H1 (cell line): Measurements from ENCODE around the gene GNB3. TPM values are rescaled to one million over a fixed set of nuclear protein-coding genes. Genes with fewer than 3 reads are reported as not detected.
"Not testable (repeated sequence)": the region's sequence is repeated elsewhere in the genome, so short reads cannot be mapped to it uniquely, and the experiment has no call there.

Source experiments
- CTCF ChIA-PET: fragments of 300-600 bp; sonication (Branson Sonifier 250); formaldehyde crosslinking; loops from one replicate; lab custom pipeline; 2021; ENCODE audit not compliant: partially characterized antibody; lab: Charles Lee
- POLR2A ChIA-PET: fragments of 300-600 bp; sonication (Branson Sonifier 250); formaldehyde crosslinking; loops from one replicate; lab custom pipeline; 2021; ENCODE audit warnings: inconsistent platforms; ENCODE audit not compliant: partially characterized antibody; lab: Charles Lee
- DNase-seq, 2 experiments: peaks; one replicate each; pipeline versions ENCODE4 v3.0.0 to v3.0.0-alpha.2; 2010 to 2022; ENCODE audit warnings: low spot score in 2 of 2, low read depth in 1 of 2, mixed read lengths in 1 of 2
- FAIRE-seq: peaks from 2 replicates; lab custom pipeline; 2011; peaks lifted over from hg19 to GRCh38; lab: Jason Lieb, UNC
- H2AFZ ChIP-seq: 2 replicates; pipeline ENCODE4 v1.8.1; 2012; ENCODE audit warnings: low read length, inconsistent platforms
- H2AK5ac ChIP-seq: 2 replicates; pipeline ENCODE4 v1.6.1; 2013; ENCODE audit warnings: low read depth, low read length
- H2BK120ac ChIP-seq: replicated peaks from 2 replicates; pipeline ENCODE3; 2013; ENCODE audit warnings: low read depth, low read length, inconsistent platforms
- H2BK12ac ChIP-seq: 2 replicates; pipeline ENCODE4 v1.6.1; 2013; ENCODE audit warnings: low read depth, low read length
- H2BK15ac ChIP-seq: 2 replicates; pipeline ENCODE4 v1.6.1; 2013; ENCODE audit warnings: low read length
- H2BK20ac ChIP-seq: 2 replicates; pipeline ENCODE4 v1.6.1; 2013; ENCODE audit warnings: low read length
- H2BK5ac ChIP-seq: 2 replicates; pipeline ENCODE4 v1.6.1; 2013; ENCODE audit warnings: low read depth, low read length
- H3K14ac ChIP-seq: 2 replicates; pipeline ENCODE4 v1.6.1; 2013; ENCODE audit warnings: inconsistent platforms; ENCODE audit not compliant: insufficient read length
- H3K18ac ChIP-seq: 2 replicates; pipeline ENCODE4 v1.6.1; 2013; ENCODE audit warnings: low read length; ENCODE audit errors: extremely low read depth
- H3K23ac ChIP-seq: 2 replicates; pipeline ENCODE4 v1.6.1; 2013; ENCODE audit warnings: inconsistent platforms; ENCODE audit not compliant: insufficient read length
- H3K23me2 ChIP-seq: 2 replicates; pipeline ENCODE4 v1.6.1; 2013; ENCODE audit warnings: low read depth, low read length
- H3K27ac ChIP-seq: 2 replicates; pipeline ENCODE4 v1.6.1; 2011; ENCODE audit warnings: low read depth, low read length, inconsistent platforms
- H3K27me3 ChIP-seq, 4 experiments: replicated peaks in 1 of 4; 1 replicate in 1 of 4; 2 replicates in 3 of 4; pipeline versions ENCODE4 v1.6.1 to v1.8.1; 2011 to 2013; ENCODE audit warnings: low read length in 3 of 4, mild to moderate bottlenecking in 3 of 4, inconsistent platforms in 2 of 4, mixed read lengths in 2 of 4, moderate library complexity in 1 of 4; ENCODE audit not compliant: control insufficient read depth in 3 of 4, insufficient read depth in 3 of 4; ENCODE audit errors: extremely low read depth in 1 of 4
- H3K36me3 ChIP-seq, 4 experiments: 2 replicates each; pipeline versions ENCODE4 v1.6.1 to v1.8.1; 2011 to 2013; ENCODE audit warnings: mild to moderate bottlenecking in 4 of 4, low read length in 3 of 4, moderate library complexity in 2 of 4, control low read depth in 1 of 4, inconsistent platforms in 1 of 4; ENCODE audit not compliant: insufficient read depth in 4 of 4, control insufficient read depth in 2 of 4
- H3K4ac ChIP-seq: replicated peaks from 2 replicates; pipeline ENCODE3; 2013; ENCODE audit warnings: low read length, low read depth, mixed read lengths, inconsistent platforms; ENCODE audit not compliant: insufficient read length
- H3K4me1 ChIP-seq, 4 experiments: replicated peaks in 1 of 4; 1 replicate in 1 of 4; 2 replicates in 3 of 4; pipeline versions ENCODE4 v1.6.1 to v1.8.1; 2011 to 2013; ENCODE audit warnings: low read length in 3 of 4, inconsistent platforms in 2 of 4, mixed read lengths in 1 of 4; ENCODE audit not compliant: insufficient read depth in 4 of 4, control insufficient read depth in 3 of 4
- H3K4me2 ChIP-seq, 2 experiments: 2 replicates each; pipeline versions ENCODE4 v1.6.1 to v1.8.1; 2011 to 2013; ENCODE audit warnings: low read depth in 2 of 2, low read length in 2 of 2, control low read depth in 1 of 2, inconsistent platforms in 1 of 2, mild to moderate bottlenecking in 1 of 2; ENCODE audit not compliant: insufficient read depth in 1 of 2
- H3K4me3 ChIP-seq, 4 experiments: fragments of 200-600, 300-600 bp in 1 of 4; sonication (generic), shearing (Covaris generic), sonication (Bioruptor Twin) in 1 of 4; 2 replicates each; pipeline versions ENCODE4 v1.5.1 to v1.8.1; 2011 to 2016; ENCODE audit warnings: low read length in 4 of 4, low read depth in 3 of 4, control low read depth in 2 of 4, inconsistent platforms in 2 of 4, mild to moderate bottlenecking in 2 of 4, mixed read lengths in 1 of 4, moderate library complexity in 1 of 4; ENCODE audit not compliant: insufficient read depth in 2 of 4; ENCODE audit errors: extremely low read depth in 1 of 4
- H3K56ac ChIP-seq: replicated peaks from 2 replicates; pipeline ENCODE3; 2013; ENCODE audit warnings: low read depth, mild to moderate bottlenecking, mixed read lengths, low read length, inconsistent platforms; ENCODE audit not compliant: insufficient read length
- H3K79me1 ChIP-seq: 2 replicates; pipeline ENCODE4 v1.6.1; 2013; ENCODE audit warnings: low read depth, low read length, control low read depth
- H3K79me2 ChIP-seq, 2 experiments: 2 replicates each; pipeline versions ENCODE4 v1.6.1 to v1.8.1; 2012 to 2013; ENCODE audit warnings: low read length in 2 of 2, mild to moderate bottlenecking in 2 of 2, inconsistent platforms in 1 of 2; ENCODE audit not compliant: insufficient read depth in 2 of 2, control insufficient read depth in 1 of 2
- H3K9ac ChIP-seq, 4 experiments: replicated peaks in 1 of 4; 1 replicate in 1 of 4; 2 replicates in 3 of 4; pipeline versions ENCODE4 v1.6.1 to v1.8.1; 2011 to 2013; ENCODE audit warnings: low read depth in 3 of 4, low read length in 3 of 4, control low read depth in 2 of 4, mild to moderate bottlenecking in 2 of 4, moderate library complexity in 2 of 4, inconsistent platforms in 1 of 4; ENCODE audit errors: extremely low read depth in 1 of 4
- H3K9me3 ChIP-seq, 2 experiments: 2 replicates each; pipeline versions ENCODE4 v1.6.1 to v1.8.1; 2012 to 2013; ENCODE audit warnings: mild to moderate bottlenecking in 2 of 2, moderate library complexity in 2 of 2, control low read depth in 1 of 2, inconsistent platforms in 1 of 2, low read depth in 1 of 2, low read length in 1 of 2, mixed read lengths in 1 of 2; ENCODE audit not compliant: insufficient read depth in 2 of 2
- H4K20me1 ChIP-seq, 2 experiments: replicated peaks in 1 of 2; 2 replicates each; pipeline versions ENCODE3 to v1.8.1; 2011 to 2013; ENCODE audit warnings: inconsistent platforms in 2 of 2, low read length in 2 of 2, mild to moderate bottlenecking in 1 of 2; ENCODE audit not compliant: insufficient read depth in 2 of 2, control insufficient read depth in 1 of 2
- H4K5ac ChIP-seq: 2 replicates; pipeline ENCODE4 v1.6.1; 2013; ENCODE audit warnings: low read length, low read depth, mixed read lengths, inconsistent platforms; ENCODE audit not compliant: insufficient read length
- H4K8ac ChIP-seq: 2 replicates; pipeline ENCODE4 v1.8.0; 2013; ENCODE audit warnings: mild to moderate bottlenecking, moderate library complexity, low read length, inconsistent platforms; ENCODE audit not compliant: insufficient read depth; ENCODE audit errors: extremely low read depth
- H4K91ac ChIP-seq: replicated peaks from 2 replicates; pipeline ENCODE3; 2013; ENCODE audit warnings: low read length, mixed read lengths, inconsistent platforms; ENCODE audit not compliant: insufficient read length
- BACH1 ChIP-seq: IDR thresholded peaks from 2 replicates; pipeline ENCODE4 v1.6.1; 2012; ENCODE audit warnings: low read length, improper control_type of control experiment
- GABPA ChIP-seq: IDR thresholded peaks from 2 replicates; pipeline ENCODE4 v1.6.1; 2011; ENCODE audit warnings: mild to moderate bottlenecking, low read length, moderate library complexity, borderline replicate concordance; ENCODE audit not compliant: insufficient read depth
- KDM4A ChIP-seq: IDR thresholded peaks from one replicate; pipeline ENCODE4 v1.7.1; 2012; ENCODE audit warnings: low read depth, mild to moderate bottlenecking, moderate library complexity, low read length, inconsistent platforms; ENCODE audit not compliant: severe bottlenecking
- SRF ChIP-seq: IDR thresholded peaks from 2 replicates; pipeline ENCODE4 v1.6.1; 2011; ENCODE audit warnings: mild to moderate bottlenecking, low read depth, low read length, moderate library complexity
- WGBS, 2 experiments: shearing (Covaris generic) in 1 of 2; methylation state at CpG; one replicate each; pipeline versions ENCODE4 v1.1.6 to v1.1.7; 2013 to 2015; ENCODE audit warnings: low lambda C conversion rate in 2 of 2, mixed read lengths in 2 of 2, inconsistent platforms in 1 of 2, low coverage in 1 of 2, missing lambda C conversion rate in 1 of 2; ENCODE audit not compliant: insufficient replicate concordance in 2 of 2, insufficient coverage in 1 of 2, insufficient read length in 1 of 2; ENCODE audit errors: extremely low coverage in 1 of 2, missing lambda C conversion rate in 1 of 2; 5-methylcytosine and 5-hydroxymethylcytosine counted together
- polyA plus RNA-seq, 7 experiments: library from polyadenylated mRNA; depleted of rRNA in 3 of 7; stranded (reverse) in 5 of 7; unstranded in 2 of 7; fragments of >200 nt in 5 of 7; fragments of 200-250 nt in 2 of 7; gene quantifications; 1 replicate in 5 of 7; 2 replicates in 1 of 7; 4 replicates in 1 of 7; pipeline versions ENCODE4 v1.2.1 to v1.2.3, GENCODE V29; 2011 to 2013; ENCODE audit warnings: missing spikeins in 2 of 7, mixed read lengths in 2 of 7
- total RNA-seq: library from RNA; stranded (reverse); fragmentation: NEBNext Ultra II Directional; extraction: Animal tissue kit (Norgen Biotek cat#: 25700); gene quantifications from 2 replicates; pipeline ENCODE4 v1.2.1, GENCODE V29; 2021

The GNB3 gene
- total and polyA plus RNA-seq, 2 of the 8 experiments (the other 6 are each of a cell fraction or from before 2014, with no cell fraction given): 9.9 TPM

- TF ChIP-seq KDM4A (no peak), BACH1 (no peak), SRF (no peak), GABPA (no peak)
Observed at GRCh38 chr12:6884539-6884938, 43.8 kb downstream of the GNB3 start (continued).

DNA sequence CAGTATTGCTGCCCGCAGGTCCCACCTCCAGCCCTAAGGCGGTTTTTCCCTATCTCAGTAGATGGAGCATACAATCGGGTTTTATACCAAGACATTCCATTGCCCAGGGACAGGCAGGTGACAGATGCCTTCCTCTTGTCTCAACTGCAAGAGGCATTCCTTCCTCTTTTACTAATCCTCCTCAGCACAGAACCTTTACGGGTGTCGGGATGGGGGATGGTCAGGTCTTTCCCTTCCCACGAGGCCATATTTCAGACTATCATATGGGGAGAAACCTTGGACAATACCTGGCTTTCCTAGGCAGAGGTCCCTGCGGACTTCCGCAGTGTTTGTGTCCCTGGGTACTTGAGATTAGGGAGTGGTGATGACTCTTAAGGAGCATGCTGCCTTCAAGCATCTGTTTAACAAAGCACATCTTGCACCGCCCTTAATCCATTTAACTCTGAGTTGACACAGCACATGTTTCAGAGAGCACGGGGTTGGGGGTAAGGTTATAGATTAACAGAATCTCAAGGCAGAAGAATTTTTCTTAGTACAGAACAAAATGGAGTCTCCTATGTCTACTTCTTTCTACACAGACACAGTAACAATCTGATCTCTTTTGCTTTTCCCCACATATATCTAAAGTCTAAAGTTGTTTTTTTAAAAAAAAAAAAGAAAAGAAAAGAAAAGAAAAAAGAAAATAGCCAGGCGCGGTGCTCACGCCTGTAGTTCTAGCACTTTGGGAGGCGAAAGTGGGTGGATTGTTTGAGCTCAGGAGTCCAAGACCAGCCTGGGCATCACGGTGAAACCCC is 45.7 kb downstream of the GNB3 start:
- H3K79me2 ChIP-seq, H3K56ac ChIP-seq, H2AK5ac ChIP-seq, H2BK20ac ChIP-seq, H3K23ac ChIP-seq, H3K9ac ChIP-seq, H3K9me3 ChIP-seq, H2AFZ ChIP-seq, H4K8ac ChIP-seq, FAIRE-seq, H2BK12ac ChIP-seq, H3K4ac ChIP-seq, H3K23me2 ChIP-seq, H2BK15ac ChIP-seq, H3K27me3 ChIP-seq, DNase-seq, H4K20me1 ChIP-seq, H4K91ac ChIP-seq, H3K27ac ChIP-seq, H3K79me1 ChIP-seq, H3K14ac ChIP-seq, H2BK120ac ChIP-seq, H3K4me3 ChIP-seq: not testable (repeated sequence)
- POLR2A ChIA-PET: interaction anchor here (0.6 to 7.8 kb wide), 9 partner anchors 14 to 82 kb away, joined by 3 to 86 read pairs (median 4); partner anchors contain the start of genes C12orf57, ENO2, RNU7-1 and SPSB2
- CTCF ChIA-PET: interaction anchor here (1.4 to 3.1 kb wide), 3 partner anchors 10 to 15 kb away, joined by 4 to 18 read pairs (median 18); partner anchors contain the start of gene SPSB2
- 54% methylated on average over 10 of the region's 15 CpGs; no CpG with 5 or more reads in 1 of the 2 experiments for WGBS, 2 experiments
- Histone ChIP-seq H3K18ac (peak overlapping the region; percentile 60), H3K36me3 (peaks cover 0 to 20% (median 1%) of the 10 kb centered on the region in 4 experiments; a peak in 4 of 8 replicates), H3K4me1 (peaks cover 2 to 13% (median 8%) of the 10 kb centered on the region in 4 experiments; a peak in 6 of 7 replicates), H2BK5ac (peak overlapping the region; percentile 52; the same call in 1 of the 2 replicates), H4K5ac (peak overlapping the region; percentile 44), H3K4me2 (peak overlapping the region; percentile 15 to 54; a peak in 3 of 4 replicates)
